RWPE2 (cell line): ENCODE data around the gene MAN1A2.

Experiments used
- ATAC-seq: fragments of 200-7000 bp; cut with Tn5 transposase; 3 replicates; pipeline ENCODE4 v1.9.1; 2021; ENCODE audit warnings: low read depth
- DNase-seq: peaks from one replicate; pipeline ENCODE4 v3.0.0-alpha.2; 2020; ENCODE audit warnings: low spot score
- H3K27ac ChIP-seq: fragments of 450-650 bp; 2 replicates; pipeline ENCODE4 v1.5.1; 2017; ENCODE audit warnings: mild to moderate bottlenecking; ENCODE audit not compliant: poor library complexity, severe bottlenecking
- H3K27me3 ChIP-seq: fragments of 250-450 bp; sonication (Bioruptor Pico); 2 replicates; pipeline ENCODE4 v1.5.1; 2021; ENCODE audit warnings: mild to moderate bottlenecking, moderate library complexity; ENCODE audit not compliant: insufficient read depth, poor library complexity, severe bottlenecking
- H3K36me3 ChIP-seq: fragments of 250-450 bp; sonication (Bioruptor Pico); 2 replicates; pipeline ENCODE4 v1.5.1; 2020; ENCODE audit warnings: low read depth, mild to moderate bottlenecking, moderate library complexity
- H3K4me1 ChIP-seq: fragments of 250-450 bp; sonication (Bioruptor Pico); 2 replicates; pipeline ENCODE4 v1.5.1; 2021; ENCODE audit warnings: mild to moderate bottlenecking, moderate library complexity; ENCODE audit not compliant: insufficient read depth, poor library complexity, severe bottlenecking
- H3K4me3 ChIP-seq: fragments of 250-450 bp; sonication (Bioruptor Pico); 2 replicates; pipeline ENCODE4 v1.5.1; 2021; ENCODE audit warnings: mild to moderate bottlenecking, moderate library complexity; ENCODE audit not compliant: severe bottlenecking
- H3K9me3 ChIP-seq: fragments of 250-450 bp; sonication (Bioruptor Pico); 2 replicates; pipeline ENCODE4 v1.5.1; 2021; ENCODE audit warnings: mild to moderate bottlenecking, moderate library complexity; ENCODE audit not compliant: severe bottlenecking
- CTCF ChIP-seq: fragments of 450-650 bp; IDR thresholded peaks from one replicate; pipeline ENCODE4 v1.5.1; 2017; ENCODE audit warnings: mild to moderate bottlenecking, moderate library complexity; ENCODE audit not compliant: poor library complexity, severe bottlenecking

Gene MAN1A2

GRCh38 chr1:117388328-117388727, 21.1 kb downstream of the MAN1A2 start:
- Histone ChIP-seq H3K27me3 (no peaks in the 10 kb centered on the region), H3K27ac (no peak overlapping the region), H3K4me3 (no peak overlapping the region), H3K9me3 (no peaks in the 10 kb centered on the region), H3K36me3 (no peaks in the 10 kb centered on the region), H3K4me1 (no peaks in the 10 kb centered on the region)
- DNase-seq (no peak), ATAC-seq (no peak)
- TF ChIP-seq CTCF, result no peak

- Histone ChIP-seq H3K27ac (no peak overlapping the region), H3K27me3 (no peaks in the 10 kb centered on the region)
These were observed 22.0 kb downstream of the MAN1A2 start for GRCh38 chr1:117389284-117389683.

GRCh38 chr1:117389779-117390178, 22.5 kb downstream of the MAN1A2 start:
- no peak overlapping the region for H3K4me3 ChIP-seq
- no peak for ATAC-seq
- no peak for DNase-seq
- H3K27ac ChIP-seq, result no peak overlapping the region
- no peaks in the 10 kb centered on the region for H3K4me1 ChIP-seq
- H3K27me3 ChIP-seq, result no peaks in the 10 kb centered on the region
- no peaks in the 10 kb centered on the region for H3K36me3 ChIP-seq
- no peak for TF ChIP-seq CTCF
- H3K9me3 ChIP-seq, result no peaks in the 10 kb centered on the region

More at GRCh38 chr1:117389284-117389683, 22.0 kb downstream of the MAN1A2 start:
- Histone ChIP-seq H3K4me3 (no peak overlapping the region), H3K36me3 (no peaks in the 10 kb centered on the region), H3K9me3 (no peaks in the 10 kb centered on the region), H3K4me1 (no peaks in the 10 kb centered on the region)
- no peak for ATAC-seq
- TF ChIP-seq CTCF, result no peak
- DNase-seq, result no peak

GRCh38 chr1:117392771-117393170, 25.5 kb downstream of the MAN1A2 start:
- Histone ChIP-seq H3K9me3 (no peaks in the 10 kb centered on the region), H3K4me3 (no peak overlapping the region)
- no peak for DNase-seq

More at GRCh38 chr1:117392771-117393170, 25.5 kb downstream of the MAN1A2 start:
- H3K36me3 ChIP-seq, result no peaks in the 10 kb centered on the region
- no peak overlapping the region for H3K27ac ChIP-seq
- TF ChIP-seq CTCF, result no peak
- no peaks in the 10 kb centered on the region for H3K4me1 ChIP-seq
- no peak for ATAC-seq
- no peaks in the 10 kb centered on the region for H3K27me3 ChIP-seq
